Stimulated activated CD4-positive, alpha-beta T cell treated with anti-CD3 and anti-CD28 coated beads, TNF-alpha, amount 100 ng/mL, for 1 hour (primary cell): ENCODE results near the gene NHLRC2.
A peak's percentile ranks its signal among the peaks of the same experiment; 100 is the strongest.
"Not testable (repeated sequence)": the region's sequence is repeated elsewhere in the genome, so short reads cannot be mapped to it uniquely, and the experiment has no call there.

ENCODE experiments used
- DNase-seq, 3 donors: peaks; one replicate each; pipeline ENCODE4 v3.0.0-alpha.2; 2020; ENCODE audit warnings: low read depth in 3 of 3, low spot score in 1 of 3

NHLRC2 gene, protein sequence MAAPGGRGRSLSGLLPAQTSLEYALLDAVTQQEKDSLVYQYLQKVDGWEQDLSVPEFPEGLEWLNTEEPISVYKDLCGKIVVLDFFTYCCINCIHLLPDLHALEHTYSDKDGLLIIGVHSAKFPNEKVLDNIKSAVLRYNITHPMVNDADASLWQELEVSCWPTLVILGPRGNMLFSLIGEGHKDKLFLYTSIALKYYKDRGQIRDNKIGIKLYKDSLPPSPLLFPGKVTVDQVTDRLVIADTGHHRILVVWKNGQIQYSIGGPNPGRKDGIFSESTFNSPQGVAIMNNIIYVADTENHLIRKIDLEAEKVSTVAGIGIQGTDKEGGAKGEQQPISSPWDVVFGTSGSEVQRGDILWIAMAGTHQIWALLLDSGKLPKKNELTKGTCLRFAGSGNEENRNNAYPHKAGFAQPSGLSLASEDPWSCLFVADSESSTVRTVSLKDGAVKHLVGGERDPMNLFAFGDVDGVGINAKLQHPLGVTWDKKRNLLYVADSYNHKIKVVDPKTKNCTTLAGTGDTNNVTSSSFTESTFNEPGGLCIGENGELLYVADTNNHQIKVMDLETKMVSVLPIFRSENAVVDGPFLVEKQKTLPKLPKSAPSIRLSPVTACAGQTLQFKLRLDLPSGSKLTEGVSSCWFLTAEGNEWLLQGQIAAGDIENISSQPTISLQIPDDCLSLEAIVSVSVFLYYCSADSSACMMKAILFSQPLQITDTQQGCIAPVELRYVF

DNA sequence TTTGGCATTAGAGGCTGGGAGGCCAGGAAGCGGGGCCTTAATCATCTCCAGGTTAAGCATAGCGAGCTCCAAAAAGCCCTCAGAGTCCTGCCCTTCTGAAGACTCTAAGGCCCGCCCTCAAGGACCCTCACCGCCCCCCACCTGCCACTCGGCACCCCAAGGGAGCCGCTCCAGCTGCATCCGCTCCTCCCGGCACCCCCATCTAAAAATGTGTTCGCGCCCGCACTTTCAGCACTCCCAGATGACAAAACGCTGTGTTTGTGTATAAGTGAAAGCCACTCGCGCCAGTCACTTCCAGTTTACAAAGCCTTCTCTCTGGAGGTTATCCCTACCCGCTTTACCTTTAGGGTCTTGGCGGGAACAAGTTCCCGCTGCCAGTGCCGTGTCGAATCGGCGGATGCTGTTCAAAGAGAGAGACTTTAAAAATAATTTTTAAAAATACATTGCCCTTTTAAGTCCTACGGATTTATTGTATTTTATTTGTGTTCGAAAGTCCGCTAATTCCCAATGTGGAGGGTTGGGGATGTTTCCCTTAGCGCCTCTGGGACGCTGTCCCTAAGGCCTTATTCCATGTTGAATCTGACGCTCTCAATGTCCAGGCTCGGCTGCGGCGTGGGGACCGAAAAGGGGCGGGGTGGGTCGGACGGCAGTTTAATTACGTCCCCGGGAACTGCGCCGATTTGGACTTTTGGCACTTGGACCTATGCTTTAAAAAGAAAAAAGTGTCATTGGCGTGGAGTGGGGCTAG, at the start of gene NHLRC2, which contains the start of gene DCLRE1A:
TSS of gene NHLRC2 (plus strand) at position 649 of the 748 bp plus-strand sequence. CDS start 212 bp downstream, outside the sequence.
TSS of gene DCLRE1A (minus strand) at position 70 of the 748 bp plus-strand sequence. CDS start 900 bp downstream, outside the sequence.
- peak; percentile 3 to 52 (median 29) for DNase-seq

DNA sequence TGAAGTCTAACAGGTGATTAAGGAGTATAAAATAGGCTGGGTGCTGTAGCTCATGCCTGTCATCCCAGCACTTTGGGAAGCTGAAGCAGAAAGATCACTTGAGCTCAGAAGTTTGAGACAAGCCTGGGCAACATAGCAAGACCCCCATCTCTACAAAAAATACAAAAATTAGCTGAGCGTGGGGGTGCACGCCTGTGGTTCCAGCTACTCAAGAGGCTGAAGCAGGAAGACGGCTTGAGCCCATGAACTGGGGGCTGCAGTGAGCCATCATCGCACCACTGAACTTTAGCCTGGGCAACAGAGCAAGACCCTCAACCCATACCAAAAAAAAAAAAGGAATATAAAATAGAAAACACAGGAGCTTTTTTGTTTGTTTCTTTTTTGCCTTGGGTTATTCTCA, 48.0 kb upstream of the NHLRC2 start:
- DNase-seq = no peak

DNA sequence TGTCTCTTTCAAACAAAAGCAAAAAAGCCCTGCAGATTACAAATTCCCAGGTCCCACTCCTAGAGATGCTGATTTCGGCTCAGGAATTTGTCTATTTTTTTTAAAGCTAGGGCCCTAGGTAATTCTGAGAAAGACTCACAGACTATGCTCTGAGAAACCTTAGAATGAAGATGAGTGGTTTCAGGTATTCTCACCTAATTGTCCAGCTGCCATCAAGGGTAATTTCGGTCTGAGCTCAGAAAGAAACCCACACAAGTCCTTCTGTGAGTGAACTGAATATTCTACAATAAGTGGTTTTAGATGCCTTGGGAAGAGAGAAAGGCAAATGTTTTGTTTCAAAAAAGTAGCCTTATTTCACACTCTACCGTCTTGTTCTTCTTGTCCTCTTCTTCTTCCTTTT, 46.3 kb upstream of the NHLRC2 start:
- no peak for DNase-seq

- DNase-seq = not testable (repeated sequence)
Observed at GRCh38 chr10:113814700-113815099, 39.8 kb upstream of the NHLRC2 start.

DNA sequence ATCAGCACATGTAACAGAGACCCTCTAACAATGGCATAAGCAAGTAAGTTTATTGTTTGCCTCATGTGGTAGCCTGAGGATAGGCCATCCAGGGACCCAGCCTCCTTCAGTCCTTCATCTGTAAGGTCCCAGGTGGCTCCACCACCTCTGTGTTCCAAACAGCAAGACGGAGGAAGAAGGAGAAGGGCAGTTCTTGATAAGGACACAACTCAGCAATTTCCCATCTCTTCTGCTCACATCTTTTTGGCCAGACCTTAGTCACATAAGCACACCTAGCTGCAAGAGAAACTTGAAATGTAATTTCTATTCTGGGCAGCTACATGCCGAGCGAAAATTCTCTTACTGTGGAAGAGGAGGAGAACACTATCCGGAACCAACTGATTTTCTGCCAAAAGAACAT, 34.5 kb upstream of the NHLRC2 start:
- DNase-seq = no peak

- DNase-seq = no peak
Observed at GRCh38 chr10:113820507-113820906, 34.0 kb upstream of the NHLRC2 start.

GRCh38 chr10:113821306-113821705, 33.2 kb upstream of the NHLRC2 start:
- DNase-seq = not testable (repeated sequence)

DNA sequence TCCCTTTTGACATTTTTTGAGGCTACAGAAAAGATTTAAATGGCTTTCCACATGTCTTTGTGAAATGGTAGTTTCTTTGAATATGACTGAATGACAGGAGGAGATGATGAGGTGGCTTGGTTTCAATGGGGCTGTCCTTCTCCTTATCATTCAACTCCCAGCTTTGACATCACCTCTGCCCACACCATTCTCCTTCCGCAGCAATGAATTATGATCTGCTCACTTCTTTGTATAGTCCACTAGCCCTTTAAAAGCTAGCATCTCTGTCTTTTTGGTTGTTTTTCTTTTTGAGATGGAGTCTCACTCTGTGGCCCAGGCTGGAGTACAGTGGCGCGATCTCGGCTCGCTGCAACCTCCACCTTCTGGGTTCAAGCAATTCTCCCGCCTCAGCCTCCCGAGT, 32.3 kb upstream of the NHLRC2 start:
- no peak for DNase-seq

DNA sequence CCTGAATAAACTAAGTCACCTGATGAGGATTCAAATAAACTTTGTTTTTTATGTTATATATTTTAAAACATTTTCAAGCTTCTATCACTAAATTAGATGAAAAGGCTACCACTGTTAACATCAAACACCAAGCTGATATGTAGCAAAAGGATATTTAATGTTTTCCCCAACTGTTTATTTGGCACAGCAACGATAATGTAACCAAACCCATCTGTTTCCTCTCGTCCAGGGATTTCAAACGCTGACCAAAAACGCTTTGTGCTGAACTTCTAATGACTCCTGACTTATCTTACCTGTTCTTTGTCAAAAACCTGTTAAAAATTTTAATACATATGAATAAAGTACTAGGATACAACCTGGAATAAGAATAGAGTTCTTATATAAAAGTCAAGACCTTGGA, 31.1 kb upstream of the NHLRC2 start:
- no peak for DNase-seq

DNA sequence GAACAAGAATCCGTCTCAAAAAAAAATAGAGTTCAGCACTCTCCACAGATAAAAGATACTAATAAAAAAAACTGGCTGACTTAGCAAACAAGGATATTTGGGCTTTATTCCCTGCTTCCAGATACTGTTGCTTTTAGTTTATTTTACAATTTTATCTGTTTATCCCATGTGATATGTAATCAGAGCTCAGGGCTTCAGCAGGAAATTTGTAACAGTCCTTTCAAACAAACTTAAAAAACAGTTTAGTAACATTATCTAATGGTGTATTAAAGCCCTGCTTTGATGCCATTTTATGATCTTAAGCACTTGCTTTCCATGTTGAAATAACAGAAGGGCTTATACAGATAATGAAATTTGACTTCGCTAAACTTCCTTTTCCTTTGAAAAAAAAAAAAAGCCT, 28.7 kb upstream of the NHLRC2 start:
- no peak for DNase-seq

GRCh38 chr10:113828567-113828966, 25.9 kb upstream of the NHLRC2 start:
- DNase-seq = not testable (repeated sequence)

DNA sequence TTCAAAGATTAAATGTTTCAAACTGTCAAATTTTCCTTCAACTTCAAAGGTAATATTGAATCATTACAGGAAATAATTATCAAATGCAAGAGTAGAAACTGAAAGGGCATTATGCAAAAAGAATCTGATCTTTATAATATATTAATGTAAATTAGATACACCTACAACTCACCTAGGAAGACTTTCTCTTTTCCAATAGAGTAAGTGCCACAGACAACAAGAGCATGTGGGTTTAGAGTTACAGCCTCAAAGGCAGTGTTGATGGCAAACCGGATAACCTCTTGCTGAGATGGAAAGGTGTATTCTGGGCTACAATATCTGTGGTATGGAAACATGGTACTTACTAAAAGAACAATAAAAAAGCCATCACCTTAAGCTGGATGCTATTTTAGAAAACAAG, 12.3 kb upstream of the NHLRC2 start:
- no peak for DNase-seq

- no peak for DNase-seq
Observed at GRCh38 chr10:113843972-113844485, 10.4 kb upstream of the NHLRC2 start.

DNA sequence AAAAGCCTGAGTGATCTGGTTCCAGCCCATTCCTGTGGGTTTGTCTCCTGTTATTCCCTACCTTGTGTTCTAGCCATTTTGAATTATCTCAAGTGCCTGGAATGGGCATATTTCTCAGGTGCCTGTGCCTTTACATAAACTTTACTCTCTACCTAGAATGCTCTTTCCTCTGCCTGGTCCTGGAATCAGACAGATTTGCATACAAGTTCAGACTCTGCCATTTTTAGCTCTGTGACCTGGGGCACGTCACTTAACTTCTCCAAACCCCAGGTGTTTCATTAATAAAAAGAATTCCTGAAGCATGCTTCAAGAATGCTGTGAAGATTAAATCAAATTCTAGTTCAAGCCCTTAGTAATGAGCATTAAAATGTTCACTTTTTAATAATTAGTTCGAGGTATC, 8.4 kb upstream of the NHLRC2 start:
- DNase-seq = no peak

DNA sequence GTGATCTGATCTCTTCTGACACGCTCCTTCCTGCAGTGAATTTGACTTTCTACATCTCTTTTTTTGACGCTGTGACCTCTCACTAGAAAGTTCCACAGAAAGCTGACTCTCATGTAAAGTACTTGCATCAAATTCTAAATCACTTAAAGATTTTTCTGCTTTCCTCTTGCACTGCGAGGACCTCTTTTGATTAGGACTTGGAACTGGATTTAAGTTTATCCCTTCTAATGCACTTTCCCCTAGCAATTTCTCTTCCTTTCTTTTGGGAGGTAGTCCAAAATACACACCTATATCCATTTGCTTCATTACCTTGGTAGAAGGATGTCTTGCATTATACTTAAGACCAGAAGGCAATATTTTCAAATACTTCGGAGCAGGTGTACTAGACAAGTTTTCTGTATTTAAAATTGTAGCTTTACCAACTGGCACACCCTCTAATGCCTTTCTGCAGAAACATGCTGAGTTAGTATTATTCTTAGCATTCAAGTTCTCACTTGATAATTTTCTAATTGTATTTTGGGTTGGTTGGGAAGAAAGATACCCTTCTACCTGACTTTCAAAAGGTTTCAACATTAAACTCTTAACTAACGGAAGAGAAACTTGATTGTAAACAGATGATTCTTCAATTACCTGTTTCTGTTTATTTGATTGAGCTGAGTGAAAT, 5.2 kb upstream of the NHLRC2 start:
- DNase-seq = no peak

DNA sequence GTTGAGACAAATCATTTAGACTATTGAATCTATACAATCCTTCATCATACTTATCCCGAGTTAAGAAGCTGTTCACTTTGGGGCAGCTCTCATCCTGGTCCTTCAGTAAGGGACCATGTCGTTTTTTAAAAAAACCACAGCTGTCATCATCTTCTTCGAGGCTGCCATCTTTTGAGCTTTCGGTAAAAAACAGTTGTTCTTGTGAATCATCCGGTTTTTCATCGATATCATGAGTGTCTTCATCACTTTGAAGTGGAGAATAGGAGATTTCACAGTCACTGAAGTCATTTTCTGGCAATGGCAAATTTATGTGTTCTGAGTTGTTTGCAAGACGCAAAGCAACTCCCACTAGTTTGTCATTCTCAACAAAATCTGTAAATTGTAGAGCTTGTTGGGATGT, 4.5 kb upstream of the NHLRC2 start:
- DNase-seq = no peak

DNA sequence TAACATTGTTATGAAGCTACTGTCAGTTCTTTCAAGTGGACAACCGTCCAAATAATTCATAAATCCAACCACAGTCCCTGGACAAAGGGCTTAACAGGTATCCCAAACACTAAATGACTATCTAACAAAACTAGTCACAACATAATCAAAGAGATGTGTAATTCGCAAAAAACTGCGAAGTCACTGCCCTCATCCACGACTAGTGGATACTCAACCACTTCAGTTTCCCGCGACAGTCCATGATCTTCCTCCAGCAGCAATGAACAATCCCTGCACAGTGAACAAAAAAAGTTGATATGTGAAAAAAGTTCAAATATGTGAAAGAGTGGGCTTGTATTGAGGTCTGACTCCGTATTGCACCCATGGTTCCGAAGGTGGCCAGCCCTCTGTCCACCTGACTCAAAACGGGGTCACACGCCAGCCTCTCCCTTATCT, 866 bp upstream of the NHLRC2 start:
- DNase-seq = no peak

GRCh38 chr10:113854761-113855588, 514 bp downstream of the NHLRC2 start:
- no peak for DNase-seq

- no peak for DNase-seq
Observed at GRCh38 chr10:113856563-113856962, 2.1 kb downstream of the NHLRC2 start.

GRCh38 chr10:113857210-113857609, 2.7 kb downstream of the NHLRC2 start:
- no peak for DNase-seq
